ENCODE results near the gene C8G. TPM values are rescaled to one million over a fixed set of nuclear protein-coding genes. Genes with fewer than 3 reads are reported as not detected.
A peak's percentile ranks its signal among the peaks of the same experiment; 100 is the strongest.

C8G gene
- total RNA-seq, 1 donor from 2014 or later = 0.60 TPM

DNA sequence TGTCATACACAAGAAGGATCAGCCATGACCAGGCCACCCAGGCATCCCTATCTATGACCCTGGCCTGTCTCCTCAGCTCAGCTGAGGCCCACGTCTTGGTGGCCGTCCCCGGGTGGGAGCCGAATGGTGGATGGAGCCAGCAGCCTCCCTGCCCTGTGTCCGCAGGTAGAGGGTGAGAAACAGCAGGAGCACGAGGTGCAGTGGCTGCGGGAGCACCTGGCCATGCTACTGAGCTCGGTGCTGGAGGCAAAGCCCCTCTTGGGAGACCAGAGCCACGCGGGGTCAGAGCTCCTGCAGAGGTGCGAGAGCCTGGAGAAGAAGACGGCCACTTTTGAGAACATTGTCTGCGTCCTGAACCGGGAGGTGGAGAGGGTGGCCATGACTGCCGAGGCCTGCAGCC, 25.0 kb upstream of the C8G start:
- no peak for DNase-seq (ENCODE audit: low read depth in 2 of 2)

- DNase-seq (ENCODE audit: low read depth in 2 of 2) = no peak
These were observed 24.3 kb upstream of the C8G start for GRCh38 chr9:136920734-136921231.

GRCh38 chr9:136921307-136921706, 23.7 kb upstream of the C8G start:
- no peak for DNase-seq (ENCODE audit: low read depth in 2 of 2)

DNA sequence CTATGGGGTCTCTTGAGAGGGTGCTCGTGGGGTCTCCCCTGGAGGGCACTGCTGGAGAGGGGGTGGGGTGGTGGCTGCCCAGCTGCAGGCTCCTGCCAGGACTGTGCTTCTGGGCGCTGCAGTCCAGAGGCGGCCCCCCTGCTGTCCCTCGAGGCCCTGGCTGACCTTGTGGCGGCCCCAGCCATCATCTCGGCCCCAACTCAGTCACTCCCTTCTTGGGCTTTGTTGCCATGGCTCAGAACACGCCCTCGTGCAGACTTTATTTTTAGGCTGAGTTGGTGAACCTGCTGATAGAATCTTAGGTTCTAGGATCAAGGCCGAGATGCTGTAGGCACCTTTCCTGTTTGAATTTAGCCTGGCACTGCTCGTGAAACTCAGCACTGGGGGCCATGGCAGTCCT, 23.3 kb upstream of the C8G start:
- DNase-seq (ENCODE audit: low read depth in 2 of 2) = no peak

DNA sequence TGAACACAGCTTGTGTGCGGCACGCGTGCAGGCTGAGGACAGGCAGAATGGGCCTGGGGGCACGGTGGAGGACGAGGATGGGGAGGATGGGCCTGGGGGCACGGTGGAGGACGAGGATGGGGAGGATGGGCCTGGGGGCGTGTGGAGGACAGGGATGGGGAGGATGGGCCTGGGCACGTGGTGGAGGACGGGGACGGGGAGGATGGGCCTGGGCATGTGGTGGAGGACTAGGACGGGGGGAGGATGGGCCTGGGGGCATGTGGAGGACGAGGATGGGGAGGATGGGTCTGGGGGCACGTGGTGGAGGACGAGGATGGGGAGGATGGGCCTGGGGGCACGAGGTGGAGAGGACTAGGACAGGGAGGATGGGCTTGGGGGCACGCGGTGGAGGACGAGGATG, 22.5 kb upstream of the C8G start:
- DNase-seq (ENCODE audit: low read depth in 2 of 2) = no peak

DNA sequence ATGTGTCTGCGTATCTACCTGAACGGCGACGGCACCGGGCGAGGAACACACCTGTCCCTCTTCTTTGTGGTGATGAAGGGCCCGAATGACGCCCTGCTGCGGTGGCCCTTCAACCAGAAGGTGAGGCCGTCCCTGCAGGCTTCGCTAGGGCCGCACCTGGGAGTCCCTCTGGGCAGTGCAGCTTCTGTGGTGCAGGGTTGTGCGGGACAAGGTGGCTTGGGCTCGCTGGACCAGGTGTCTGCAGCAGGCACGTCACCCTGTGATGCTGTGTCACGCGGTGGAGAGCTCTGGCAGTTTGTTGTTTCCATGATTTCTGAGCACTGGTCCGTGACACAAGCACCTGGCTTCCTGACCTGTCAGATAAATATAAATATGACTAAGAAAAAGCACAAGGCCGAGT, 21.2 kb upstream of the C8G start:
- DNase-seq (ENCODE audit: low read depth in 2 of 2) = no peak

GRCh38 chr9:136925414-136926153, 19.5 kb upstream of the C8G start:
- DNase-seq (ENCODE audit: low read depth in 2 of 2) = peak in 1 of 2 donors; percentile 27

DNA sequence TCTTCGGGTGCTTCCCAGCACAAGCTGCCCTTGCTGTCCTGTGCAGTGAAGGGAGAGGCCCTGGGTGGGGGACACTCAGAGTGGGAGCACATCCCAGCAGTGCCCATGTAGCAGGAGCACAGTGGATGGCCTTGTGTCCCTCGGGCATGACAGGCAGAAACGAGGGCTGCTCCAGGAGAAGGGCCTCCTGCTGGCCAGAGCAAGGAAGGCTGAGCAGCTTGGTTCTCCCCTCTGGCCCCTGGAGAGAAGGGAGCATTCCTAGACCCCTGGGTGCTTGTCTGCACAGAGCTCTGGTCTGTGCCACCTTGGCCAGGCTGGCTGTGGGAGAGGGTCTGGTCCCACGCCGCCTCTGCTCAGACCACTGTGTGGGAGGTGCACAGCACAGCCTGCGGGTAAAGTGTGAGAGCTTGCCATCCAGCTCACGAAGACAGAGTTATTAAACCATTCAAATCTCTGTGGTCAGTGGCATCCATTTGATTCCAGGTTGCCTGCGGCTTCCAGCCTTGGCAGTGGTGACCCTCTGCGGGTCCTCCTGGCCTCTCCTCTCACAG, 18.8 kb upstream of the C8G start:
- DNase-seq (ENCODE audit: low read depth in 2 of 2) = no peak

GRCh38 chr9:136926749-136927148, 18.3 kb upstream of the C8G start:
- DNase-seq (ENCODE audit: low read depth in 2 of 2) = no peak

- DNase-seq (ENCODE audit: low read depth in 2 of 2) = peak in 1 of 2 donors; percentile 85
These were observed 17.4 kb upstream of the C8G start for GRCh38 chr9:136927343-136928271.

- no peak for DNase-seq (ENCODE audit: low read depth in 2 of 2)
These were observed 16.5 kb upstream of the C8G start for GRCh38 chr9:136928591-136928990.

- no peak for DNase-seq (ENCODE audit: low read depth in 2 of 2)
These were observed 15.0 kb upstream of the C8G start for GRCh38 chr9:136930014-136930413.

- DNase-seq (ENCODE audit: low read depth in 2 of 2) = no peak
These were observed 13.4 kb upstream of the C8G start for GRCh38 chr9:136931611-136932130.

- DNase-seq (ENCODE audit: low read depth in 2 of 2) = no peak
These were observed 10.8 kb upstream of the C8G start for GRCh38 chr9:136934277-136934676.

GRCh38 chr9:136935651-136936050, 9.4 kb upstream of the C8G start:
- DNase-seq (ENCODE audit: low read depth in 2 of 2) = no peak

GRCh38 chr9:136936645-136937170, 8.3 kb upstream of the C8G start:
- no peak for DNase-seq (ENCODE audit: low read depth in 2 of 2)

GRCh38 chr9:136937186-136938001, 7.6 kb upstream of the C8G start:
- DNase-seq (ENCODE audit: low read depth in 2 of 2) = no peak

- no peak for DNase-seq (ENCODE audit: low read depth in 2 of 2)
These were observed 5.5 kb upstream of the C8G start for GRCh38 chr9:136939431-136939995.

GRCh38 chr9:136939996-136940525, 5.0 kb upstream of the C8G start:
- DNase-seq (ENCODE audit: low read depth in 2 of 2) = no peak

- DNase-seq (ENCODE audit: low read depth in 2 of 2) = no peak
These were observed 4.4 kb upstream of the C8G start for GRCh38 chr9:136940526-136941230.
